ENCODE results near the gene KIAA1755.

Gene KIAA1755

GRCh38 chr20:38194971-38195504 is 65.5 kb downstream of the KIAA1755 start:
- in situ Hi-C loops (cut with MboI; ENCODE audit: low sequenced_read_pairs): no loop called here

GRCh38 chr20:38193586-38194105 is 66.9 kb downstream of the KIAA1755 start:
- in situ Hi-C loops (cut with MboI; ENCODE audit: low sequenced_read_pairs): no loop called here

- in situ Hi-C loops (cut with MboI; ENCODE audit: low sequenced_read_pairs): no loop called here
Observed at GRCh38 chr20:38192323-38192885, 68.1 kb downstream of the KIAA1755 start.

GRCh38 chr20:38191654-38192053 is 68.9 kb downstream of the KIAA1755 start:
- in situ Hi-C loops (cut with MboI; ENCODE audit: low sequenced_read_pairs): no loop called here

- in situ Hi-C loops (cut with MboI; ENCODE audit: low sequenced_read_pairs): no loop called here
Observed at GRCh38 chr20:38190936-38191371, 69.6 kb downstream of the KIAA1755 start.

GRCh38 chr20:38190166-38190565 is 70.4 kb downstream of the KIAA1755 start:
- in situ Hi-C loops (cut with MboI; ENCODE audit: low sequenced_read_pairs): no loop called here

- in situ Hi-C loops (cut with MboI; ENCODE audit: low sequenced_read_pairs): no loop called here
Observed at GRCh38 chr20:38187517-38187916, 73.0 kb downstream of the KIAA1755 start.

- in situ Hi-C loops (cut with MboI; ENCODE audit: low sequenced_read_pairs): no loop called here
Observed at GRCh38 chr20:38186788-38187221, 73.7 kb downstream of the KIAA1755 start.

GRCh38 chr20:38184101-38184500 is 76.4 kb downstream of the KIAA1755 start:
- in situ Hi-C loops (cut with MboI; ENCODE audit: low sequenced_read_pairs): no loop called here

GRCh38 chr20:38181971-38182370 is 78.6 kb downstream of the KIAA1755 start:
- in situ Hi-C loops (cut with MboI; ENCODE audit: low sequenced_read_pairs): no loop called here

GRCh38 chr20:38181207-38181801 is 79.2 kb downstream of the KIAA1755 start:
- in situ Hi-C loops (cut with MboI; ENCODE audit: low sequenced_read_pairs): no loop called here

GRCh38 chr20:38180781-38181180 is 79.8 kb downstream of the KIAA1755 start:
- in situ Hi-C loops (cut with MboI; ENCODE audit: low sequenced_read_pairs): no loop called here

GRCh38 chr20:38179846-38180245 is 80.7 kb downstream of the KIAA1755 start:
- in situ Hi-C loops (cut with MboI; ENCODE audit: low sequenced_read_pairs): no loop called here

- in situ Hi-C loops (cut with MboI; ENCODE audit: low sequenced_read_pairs): no loop called here
Observed at GRCh38 chr20:38178581-38178980, 82.0 kb downstream of the KIAA1755 start.

GRCh38 chr20:38178065-38178491 is 82.5 kb downstream of the KIAA1755 start:
- in situ Hi-C loops (cut with MboI; ENCODE audit: low sequenced_read_pairs): no loop called here

- in situ Hi-C loops (cut with MboI; ENCODE audit: low sequenced_read_pairs): no loop called here
Observed at GRCh38 chr20:38177201-38177600, 83.3 kb downstream of the KIAA1755 start.

- in situ Hi-C loops (cut with MboI; ENCODE audit: low sequenced_read_pairs): no loop called here
Observed at GRCh38 chr20:38175304-38176180, 85.0 kb downstream of the KIAA1755 start.

- in situ Hi-C loops (cut with MboI; ENCODE audit: low sequenced_read_pairs): no loop called here
Observed at GRCh38 chr20:38173237-38174156, 87.0 kb downstream of the KIAA1755 start.

- in situ Hi-C loops (cut with MboI; ENCODE audit: low sequenced_read_pairs): no loop called here
Observed at GRCh38 chr20:38172408-38172807, 88.1 kb downstream of the KIAA1755 start.

GRCh38 chr20:38171675-38172043 is 88.9 kb downstream of the KIAA1755 start:
- in situ Hi-C loops (cut with MboI; ENCODE audit: low sequenced_read_pairs): no loop called here
